ENCODE results near the gene FAN1. TPM values are rescaled to one million over a fixed set of nuclear protein-coding genes. Genes with fewer than 3 reads are reported as not detected.

The FAN1 gene
- total and polyA plus RNA-seq, 4 donors: 7.3 to 23.0 (median 11.3) TPM

GRCh38 chr15:30990446-30991254 is 86.9 kb downstream of the FAN1 start:
- DNase-seq (peak in 2 of 3 donors; percentile 43 to 60), ATAC-seq (ENCODE audit: insufficient read depth, low FRiP score) (no peak)
- H3K36me3 ChIP-seq (ENCODE audit: control insufficient read depth in 4 of 4, insufficient read depth in 4 of 4, low read length in 4 of 4): peaks cover 0 to 8% (median 7%) of the 10 kb centered on the region in 4 donors
- H3K4me3 ChIP-seq: peak overlapping the region; percentile 99
- H3K9me3 ChIP-seq (ENCODE audit: control insufficient read depth in 4 of 4, insufficient read depth in 3 of 4, low read length in 3 of 4): no peaks in the 10 kb centered on the region
- no peak for TF ChIP-seq CTCF (IDR thresholded peaks at IDR 0.05; ENCODE audit: control extremely low read depth, extremely low read depth)
- peaks cover 4 to 22% (median 7%) of the 10 kb centered on the region in 5 donors for H3K4me1 ChIP-seq (ENCODE audit: control insufficient read depth in 5 of 5, insufficient read depth in 5 of 5, low read length in 5 of 5)
- peak overlapping the region; percentile 99 to 100 for H3K27ac ChIP-seq (ENCODE audit: low read depth in 1 of 2, low read length in 1 of 2)
- peak overlapping the region; percentile 87 to 95 for H3K9ac ChIP-seq (ENCODE audit: insufficient read depth in 1 of 2, low read length in 2 of 2)
- H3K27me3 ChIP-seq (ENCODE audit: control insufficient read depth in 3 of 3, insufficient read depth in 3 of 3, low read length in 2 of 3): no peaks in the 10 kb centered on the region
- WGBS, 2 donors: 3% methylated on average over 24 of the region's 24 CpGs

GRCh38 chr15:30991255-30992235 is 87.8 kb downstream of the FAN1 start, which contains the start of gene MTMR10:
TSS of gene MTMR10 (minus strand) at chr15:30991628. CDS start at chr15:30991506, 122 bp downstream.
- no peak for TF ChIP-seq CTCF (IDR thresholded peaks at IDR 0.05; ENCODE audit: control extremely low read depth, extremely low read depth)
- H3K9me3 ChIP-seq (ENCODE audit: control insufficient read depth in 4 of 4, insufficient read depth in 3 of 4, low read length in 3 of 4): no peaks in the 10 kb centered on the region
- no peaks in the 10 kb centered on the region for H3K27me3 ChIP-seq (ENCODE audit: control insufficient read depth in 3 of 3, insufficient read depth in 3 of 3, low read length in 2 of 3)
- peaks cover 0 to 6% (median 2%) of the 10 kb centered on the region in 4 donors for H3K36me3 ChIP-seq (ENCODE audit: control insufficient read depth in 4 of 4, insufficient read depth in 4 of 4, low read length in 4 of 4)
- 0% methylated on average over 62 to 114 of the region's 114 CpGs for WGBS, 2 donors
- DNase-seq (peak; percentile 83 to 91 (median 84)), ATAC-seq (ENCODE audit: insufficient read depth, low FRiP score) (peak; percentile 97)
- H3K9ac ChIP-seq (ENCODE audit: insufficient read depth in 1 of 2, low read length in 2 of 2): peak within 1 kb of the TSS; percentile 87 to 95
- H3K27ac ChIP-seq (ENCODE audit: low read depth in 1 of 2, low read length in 1 of 2): peak within 1 kb of the TSS; percentile 99 to 100
- peaks cover 3 to 19% (median 5%) of the 10 kb centered on the region in 5 donors for H3K4me1 ChIP-seq (ENCODE audit: control insufficient read depth in 5 of 5, insufficient read depth in 5 of 5, low read length in 5 of 5)
- H3K4me3 ChIP-seq: peak within 1 kb of the TSS; percentile 99

GRCh38 chr15:30992249-30992864 is 88.6 kb downstream of the FAN1 start:
- Histone ChIP-seq H3K27me3 (ENCODE audit: control insufficient read depth in 3 of 3, insufficient read depth in 3 of 3, low read length in 2 of 3) (no peaks in the 10 kb centered on the region), H3K4me3 (peak overlapping the region; percentile 99), H3K27ac (ENCODE audit: low read depth in 1 of 2, low read length in 1 of 2) (peak overlapping the region; percentile 99 to 100), H3K36me3 (ENCODE audit: control insufficient read depth in 4 of 4, insufficient read depth in 4 of 4, low read length in 4 of 4) (peaks cover 0 to 6% (median 0%) of the 10 kb centered on the region in 4 donors), H3K4me1 (ENCODE audit: control insufficient read depth in 5 of 5, insufficient read depth in 5 of 5, low read length in 5 of 5) (peaks cover 2 to 16% (median 5%) of the 10 kb centered on the region in 5 donors), H3K9me3 (ENCODE audit: control insufficient read depth in 4 of 4, insufficient read depth in 3 of 4, low read length in 3 of 4) (no peaks in the 10 kb centered on the region), H3K9ac (ENCODE audit: insufficient read depth in 1 of 2, low read length in 2 of 2) (peak overlapping the region; percentile 69 to 86)
- no peak for TF ChIP-seq CTCF (IDR thresholded peaks at IDR 0.05; ENCODE audit: control extremely low read depth, extremely low read depth)
- DNase-seq: peak; percentile 22 to 44 (median 38)
- no peak for ATAC-seq (ENCODE audit: insufficient read depth, low FRiP score)
- WGBS, 2 donors: 62 to 77% methylated on average over 7 of the region's 7 CpGs

Small RNAs within 50 kb of the gene (small RNA-seq; reads per million reads assigned to genes)
- gene RNU6-466P (ENCODE audit: low replicate concordance): not detected

Other genes starting within 250 kb of the FAN1 start
- gene MTMR10, start 87.7 kb downstream of the FAN1 start, total RNA-seq: 10 to 100 TPM; 30.3 to 52.7 TPM
- gene MTMR10, start 87.7 kb downstream of the FAN1 start, polyA plus RNA-seq: 10 to 100 TPM in 1 of 2 donors, 1 to 10 TPM in 1; 9.5 to 12.6 TPM
- not detected for gene TRPM1, start 197.8 kb downstream of the FAN1 start, total RNA-seq
- gene TRPM1, start 197.8 kb downstream of the FAN1 start, polyA plus RNA-seq: under 1 TPM in 1 of 2 donors, not detected in 1; 0.09 TPM